Natural killer cell (primary cell): Measurements from ENCODE around the gene TTLL11. TPM values are rescaled to one million over a fixed set of nuclear protein-coding genes. Genes with fewer than 3 reads are reported as not detected.

Source experiments
- ATAC-seq, 3 donors: fragments of 150-1000 bp in 2 of 3; fragments of 200-7000 bp in 1 of 3; cut with Tn5 transposase; 1 replicate in 1 of 3; 2 replicates in 2 of 3; pipeline ENCODE4 v1.10.0; 2021; ENCODE audit warnings: mild to moderate bottlenecking in 2 of 3, moderate library complexity in 2 of 3
- DNase-seq, 2 donors: peaks; one replicate each; pipeline versions ENCODE4 v3.0.0 to v3.0.0-alpha.2; 2013 to 2021; ENCODE audit warnings: mixed read lengths in 1 of 2
- H3K27ac ChIP-seq: one replicate; pipeline ENCODE4 v1.5.1; 2013; ENCODE audit warnings: mild to moderate bottlenecking, low read length
- H3K27me3 ChIP-seq: one replicate; pipeline ENCODE4 v1.6.1; 2013; ENCODE audit warnings: low read length; ENCODE audit not compliant: control insufficient read depth, insufficient read depth
- H3K36me3 ChIP-seq: one replicate; pipeline ENCODE4 v1.6.1; 2013; ENCODE audit warnings: low read length; ENCODE audit not compliant: control insufficient read depth, insufficient read depth
- H3K4me1 ChIP-seq: one replicate; pipeline ENCODE4 v1.6.1; 2013; ENCODE audit warnings: low read length; ENCODE audit not compliant: control insufficient read depth, insufficient read depth
- H3K4me3 ChIP-seq: one replicate; pipeline ENCODE4 v1.5.1; 2013; ENCODE audit warnings: low read length
- H3K9me3 ChIP-seq: one replicate; pipeline ENCODE4 v1.6.1; 2013; ENCODE audit warnings: low read length; ENCODE audit not compliant: control insufficient read depth, insufficient read depth
- H3K27ac Mint-ChIP-seq, 2 donors: one replicate each; pipeline ENCODE4 v1.8.0; 2022; ENCODE audit warnings: mild to moderate bottlenecking in 2 of 2, mixed read lengths in 2 of 2, moderate library complexity in 1 of 2
- H3K27me3 Mint-ChIP-seq, 2 donors: one replicate each; pipeline ENCODE4 v1.8.0; 2022; ENCODE audit warnings: low read depth in 2 of 2, mixed read lengths in 2 of 2
- H3K36me3 Mint-ChIP-seq: one replicate; pipeline ENCODE4 v1.8.0; 2022; ENCODE audit warnings: mixed read lengths
- H3K4me1 Mint-ChIP-seq, 2 donors: one replicate each; pipeline ENCODE4 v1.8.0; 2022; ENCODE audit warnings: mixed read lengths in 2 of 2
- H3K4me3 Mint-ChIP-seq: one replicate; pipeline ENCODE4 v1.8.0; 2022; ENCODE audit warnings: mild to moderate bottlenecking, moderate library complexity, mixed read lengths
- H3K9me3 Mint-ChIP-seq, 2 donors: one replicate each; pipeline ENCODE4 v1.8.0; 2022; ENCODE audit warnings: mixed read lengths in 2 of 2
- WGBS: methylation state at CpG from one replicate; pipeline ENCODE4 v1.1.7; 2013; ENCODE audit warnings: missing lambda C conversion rate; ENCODE audit not compliant: insufficient coverage; 5-methylcytosine and 5-hydroxymethylcytosine counted together
- intact Hi-C: fragments of 100-400 bp; cut with micrococcal nuclease; formaldehyde crosslinking; loops from one replicate; pipeline ENCODE4 v1.14.2; 2022
- total RNA-seq, 4 donors: library from RNA; stranded (reverse); fragments of 120-200 nt in 1 of 4; gene quantifications; one replicate each; pipeline versions ENCODE4 v1.2.3 to v1.2.4, GENCODE V29; 2013 to 2022
- TF ChIP-seq, protein P1 (sequence below): fragments of 200-600 bp; IDR thresholded peaks from one replicate; pipeline ENCODE4 v1.8.0; 2022; ENCODE audit warnings: antibody characterized with exemption

Gene TTLL11
- total RNA-seq, 3 donors from 2014 or later (not counting 1 experiment from before 2014, with no cell fraction given), result 3.4 to 4.6 (median 3.6) TPM

DNA sequence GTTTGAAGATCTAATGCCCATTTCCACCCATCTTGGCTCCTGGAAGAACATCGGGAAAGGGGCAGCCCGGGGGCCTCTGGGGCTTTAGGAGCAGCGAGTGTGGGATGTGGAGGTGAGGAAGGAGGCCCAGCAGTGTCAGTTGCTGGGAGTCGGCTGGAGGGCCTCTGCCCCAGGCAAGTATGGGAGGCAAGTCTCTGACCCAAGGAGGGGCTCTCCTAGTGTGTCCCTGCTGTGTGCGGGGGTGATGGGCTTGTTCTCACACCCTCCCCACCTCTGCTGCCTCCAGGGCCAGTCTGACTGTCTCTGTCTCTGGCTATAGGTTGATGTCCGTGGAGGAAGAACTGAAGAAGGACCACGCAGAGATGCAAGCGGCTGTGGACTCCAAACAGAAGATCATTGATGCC, 312.0 kb downstream of the TTLL11 start:
- Histone ChIP-seq H3K4me1 (peaks cover 7% of the 10 kb centered on the region), H3K27me3 (no peaks in the 10 kb centered on the region), H3K27ac (no peak overlapping the region), H3K36me3 (no peaks in the 10 kb centered on the region), H3K4me3 (no peak overlapping the region), H3K9me3 (no peaks in the 10 kb centered on the region)
- intact Hi-C loops, result no loop called here
- Mint-ChIP-seq H3K36me3 (no peaks in the 10 kb centered on the region), H3K4me3 (no peak overlapping the region), H3K9me3 (no peaks in the 10 kb centered on the region), H3K27ac (no peak overlapping the region), H3K27me3 (peaks cover 0 to 7% of the 10 kb centered on the region in 2 donors), H3K4me1 (no peaks in the 10 kb centered on the region)
- WGBS, result 95% methylated on average over 8 of the region's 8 CpGs
- DNase-seq (no peak), ATAC-seq (no peak)
- TF ChIP-seq, protein P1, sequence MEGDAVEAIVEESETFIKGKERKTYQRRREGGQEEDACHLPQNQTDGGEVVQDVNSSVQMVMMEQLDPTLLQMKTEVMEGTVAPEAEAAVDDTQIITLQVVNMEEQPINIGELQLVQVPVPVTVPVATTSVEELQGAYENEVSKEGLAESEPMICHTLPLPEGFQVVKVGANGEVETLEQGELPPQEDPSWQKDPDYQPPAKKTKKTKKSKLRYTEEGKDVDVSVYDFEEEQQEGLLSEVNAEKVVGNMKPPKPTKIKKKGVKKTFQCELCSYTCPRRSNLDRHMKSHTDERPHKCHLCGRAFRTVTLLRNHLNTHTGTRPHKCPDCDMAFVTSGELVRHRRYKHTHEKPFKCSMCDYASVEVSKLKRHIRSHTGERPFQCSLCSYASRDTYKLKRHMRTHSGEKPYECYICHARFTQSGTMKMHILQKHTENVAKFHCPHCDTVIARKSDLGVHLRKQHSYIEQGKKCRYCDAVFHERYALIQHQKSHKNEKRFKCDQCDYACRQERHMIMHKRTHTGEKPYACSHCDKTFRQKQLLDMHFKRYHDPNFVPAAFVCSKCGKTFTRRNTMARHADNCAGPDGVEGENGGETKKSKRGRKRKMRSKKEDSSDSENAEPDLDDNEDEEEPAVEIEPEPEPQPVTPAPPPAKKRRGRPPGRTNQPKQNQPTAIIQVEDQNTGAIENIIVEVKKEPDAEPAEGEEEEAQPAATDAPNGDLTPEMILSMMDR, result no peak

DNA sequence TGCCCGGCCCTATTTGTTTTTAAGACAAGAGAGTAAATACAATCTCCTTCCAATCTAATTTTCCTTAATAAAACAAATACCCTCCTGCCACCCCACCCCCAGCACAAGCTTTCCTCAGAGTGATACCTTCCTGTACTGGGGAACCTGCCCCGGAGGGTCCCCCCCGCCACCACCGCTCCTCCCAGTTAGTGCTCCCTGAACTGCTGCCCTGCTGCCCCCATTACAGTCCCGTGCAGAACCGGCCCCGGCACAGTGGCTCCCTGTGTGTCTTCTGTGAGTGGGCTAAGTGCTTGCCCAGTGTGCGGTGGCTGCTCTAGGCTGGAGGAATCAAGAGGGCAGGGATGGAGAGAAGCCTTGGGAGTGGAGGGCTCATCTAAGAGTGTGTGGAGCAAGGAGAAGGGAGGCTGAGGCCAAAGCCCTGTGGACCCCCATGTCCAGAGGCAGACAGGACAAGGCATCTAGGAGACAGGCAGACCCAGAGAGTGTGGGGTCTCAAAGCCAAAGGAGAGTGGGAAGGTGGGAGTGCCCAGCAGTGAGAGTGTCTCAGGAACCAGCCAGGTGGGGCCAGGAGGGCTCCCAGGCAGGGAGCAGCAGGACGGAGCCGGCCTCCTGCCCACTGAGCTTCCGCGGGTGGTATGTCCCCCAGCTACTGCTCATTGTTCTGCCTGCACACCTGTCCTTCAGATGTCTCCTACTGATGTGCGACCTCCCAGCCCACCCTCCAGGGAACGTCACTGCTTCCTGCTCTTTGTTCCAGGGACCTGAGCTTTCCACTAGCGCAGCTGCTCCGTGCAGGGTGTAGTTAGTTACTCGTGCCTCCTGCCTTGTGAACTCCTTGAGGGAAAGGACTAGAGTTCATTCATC, 312.7 kb downstream of the TTLL11 start:
- Histone ChIP-seq H3K36me3 (no peaks in the 10 kb centered on the region), H3K27ac (no peak overlapping the region), H3K27me3 (no peaks in the 10 kb centered on the region), H3K9me3 (no peaks in the 10 kb centered on the region), H3K4me3 (no peak overlapping the region), H3K4me1 (peaks cover 7% of the 10 kb centered on the region)
- DNase-seq (no peak), ATAC-seq (no peak)
- intact Hi-C loops, result no loop called here
- Mint-ChIP-seq H3K27ac (no peak overlapping the region), H3K9me3 (no peaks in the 10 kb centered on the region), H3K27me3 (peaks cover 0 to 8% of the 10 kb centered on the region in 2 donors), H3K36me3 (no peaks in the 10 kb centered on the region), H3K4me1 (no peaks in the 10 kb centered on the region), H3K4me3 (no peak overlapping the region)
- TF ChIP-seq, protein P1, result no peak
- 93% methylated on average over 17 of the region's 17 CpGs for WGBS

DNA sequence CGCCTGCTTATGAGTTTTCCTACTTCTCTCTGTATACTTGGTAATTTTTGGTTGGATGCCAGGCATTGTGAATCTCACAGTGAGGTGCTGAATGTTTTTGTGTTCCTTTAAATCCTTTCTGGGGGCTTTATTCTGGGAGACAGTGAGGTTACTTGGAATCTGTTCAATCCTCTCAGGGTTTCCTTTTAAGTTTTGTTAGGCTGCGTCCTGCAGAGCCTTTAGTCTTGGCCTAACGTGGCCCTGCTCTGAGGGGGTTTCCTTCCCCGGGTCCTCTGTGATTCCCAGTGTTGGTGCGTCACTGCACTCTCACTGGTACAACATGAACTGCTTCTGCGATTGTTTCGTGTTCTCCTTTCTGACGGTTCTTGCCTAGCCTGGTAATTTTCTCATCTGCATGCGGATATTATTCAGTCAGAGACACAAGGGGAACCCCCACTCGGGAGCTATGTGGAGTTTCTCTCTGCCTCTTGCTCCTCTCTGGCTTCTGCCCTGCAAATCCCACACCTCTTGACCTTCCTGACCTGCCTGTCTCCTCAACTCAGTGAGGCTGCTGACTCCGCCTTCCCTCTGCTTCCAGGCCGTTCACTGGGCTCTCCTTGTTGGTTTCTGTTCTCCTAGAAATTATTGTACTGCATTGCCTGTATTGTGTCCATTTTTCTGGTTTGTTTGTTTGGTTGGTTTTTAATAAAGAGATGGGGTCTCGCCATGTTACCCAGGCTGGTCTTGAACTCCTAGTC, 313.6 kb downstream of the TTLL11 start:
- Mint-ChIP-seq H3K36me3 (no peaks in the 10 kb centered on the region), H3K4me1 (no peaks in the 10 kb centered on the region), H3K9me3 (no peaks in the 10 kb centered on the region), H3K27me3 (peaks cover 0 to 8% of the 10 kb centered on the region in 2 donors), H3K4me3 (no peak overlapping the region), H3K27ac (no peak overlapping the region)
- no peaks in the 10 kb centered on the region for H3K9me3 ChIP-seq
- no peak for DNase-seq
- TF ChIP-seq, protein P1, result no peak
- intact Hi-C loops, result no loop called here
- no peak for ATAC-seq
- H3K36me3 ChIP-seq, result no peaks in the 10 kb centered on the region
- H3K4me3 ChIP-seq, result no peak overlapping the region
- WGBS, result 91% methylated on average over 13 of the region's 13 CpGs
- no peak overlapping the region for H3K27ac ChIP-seq
- no peaks in the 10 kb centered on the region for H3K27me3 ChIP-seq
- peaks cover 7% of the 10 kb centered on the region for H3K4me1 ChIP-seq
